Bronchial epithelial cell (primary cell): ENCODE results near the gene NT5C1A. TPM values are rescaled to one million over a fixed set of nuclear protein-coding genes. Genes with fewer than 3 reads are reported as not detected.

Source experiments
- DNase-seq: peaks from one replicate; pipeline ENCODE4 v3.0.0-alpha.2; 2010; ENCODE audit warnings: low read depth
- FAIRE-seq: peaks from 2 replicates; lab custom pipeline; 2011; peaks lifted over from hg19 to GRCh38; lab: Jason Lieb, UNC
- H3K27me3 ChIP-seq: 2 replicates; pipeline ENCODE4 v1.5.1; 2011; ENCODE audit warnings: low read length; ENCODE audit not compliant: control insufficient read depth, insufficient read depth
- H3K36me3 ChIP-seq: 2 replicates; pipeline ENCODE4 v1.5.1; 2011; ENCODE audit warnings: low read length; ENCODE audit not compliant: control insufficient read depth, insufficient read depth
- H3K4me3 ChIP-seq: 2 replicates; pipeline ENCODE4 v1.5.1; 2011; ENCODE audit warnings: mild to moderate bottlenecking, low read depth, low read length, control low read depth
- total RNA-seq: library from RNA; depleted of rRNA; stranded (reverse); fragments of >200 nt; gene quantifications from 2 replicates; pipeline ENCODE4 v1.2.1, GENCODE V29; 2014
- TF ChIP-seq, protein P1 (sequence below): IDR thresholded peaks from 2 replicates; pipeline ENCODE4 v1.5.1; 2011; ENCODE audit warnings: mild to moderate bottlenecking, moderate library complexity, low read length, control low read depth, inconsistent platforms; ENCODE audit not compliant: insufficient read depth, severe bottlenecking

NT5C1A gene
- total RNA-seq, 1 donor from 2014 or later, result not detected

DNA sequence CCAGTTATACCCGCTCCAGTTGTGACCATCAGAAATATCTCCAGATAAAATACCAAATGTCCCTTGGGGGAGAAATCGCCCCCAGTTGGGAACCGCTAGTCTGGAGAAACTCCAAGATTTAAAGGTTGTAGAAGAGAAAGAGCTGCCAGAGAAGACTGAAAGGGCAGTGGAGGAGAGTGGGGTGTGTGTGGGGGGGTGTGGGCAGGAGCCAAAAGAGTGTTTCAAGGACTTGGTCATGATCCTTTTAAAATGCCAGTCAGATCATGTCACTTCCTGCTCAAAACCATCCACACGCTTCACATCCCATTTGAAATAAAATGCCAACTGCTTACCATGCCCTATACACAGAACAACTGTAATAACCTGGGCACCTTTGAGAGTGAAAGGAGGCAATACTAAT lies 29.1 kb downstream of the NT5C1A start:
- peak; percentile 42 for DNase-seq
- FAIRE-seq, result no peak
- Histone ChIP-seq H3K4me3 (no peak overlapping the region), H3K36me3 (no peaks in the 10 kb centered on the region), H3K27me3 (peaks cover 4% of the 10 kb centered on the region)
- TF ChIP-seq, protein P1, sequence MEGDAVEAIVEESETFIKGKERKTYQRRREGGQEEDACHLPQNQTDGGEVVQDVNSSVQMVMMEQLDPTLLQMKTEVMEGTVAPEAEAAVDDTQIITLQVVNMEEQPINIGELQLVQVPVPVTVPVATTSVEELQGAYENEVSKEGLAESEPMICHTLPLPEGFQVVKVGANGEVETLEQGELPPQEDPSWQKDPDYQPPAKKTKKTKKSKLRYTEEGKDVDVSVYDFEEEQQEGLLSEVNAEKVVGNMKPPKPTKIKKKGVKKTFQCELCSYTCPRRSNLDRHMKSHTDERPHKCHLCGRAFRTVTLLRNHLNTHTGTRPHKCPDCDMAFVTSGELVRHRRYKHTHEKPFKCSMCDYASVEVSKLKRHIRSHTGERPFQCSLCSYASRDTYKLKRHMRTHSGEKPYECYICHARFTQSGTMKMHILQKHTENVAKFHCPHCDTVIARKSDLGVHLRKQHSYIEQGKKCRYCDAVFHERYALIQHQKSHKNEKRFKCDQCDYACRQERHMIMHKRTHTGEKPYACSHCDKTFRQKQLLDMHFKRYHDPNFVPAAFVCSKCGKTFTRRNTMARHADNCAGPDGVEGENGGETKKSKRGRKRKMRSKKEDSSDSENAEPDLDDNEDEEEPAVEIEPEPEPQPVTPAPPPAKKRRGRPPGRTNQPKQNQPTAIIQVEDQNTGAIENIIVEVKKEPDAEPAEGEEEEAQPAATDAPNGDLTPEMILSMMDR, result no peak

DNA sequence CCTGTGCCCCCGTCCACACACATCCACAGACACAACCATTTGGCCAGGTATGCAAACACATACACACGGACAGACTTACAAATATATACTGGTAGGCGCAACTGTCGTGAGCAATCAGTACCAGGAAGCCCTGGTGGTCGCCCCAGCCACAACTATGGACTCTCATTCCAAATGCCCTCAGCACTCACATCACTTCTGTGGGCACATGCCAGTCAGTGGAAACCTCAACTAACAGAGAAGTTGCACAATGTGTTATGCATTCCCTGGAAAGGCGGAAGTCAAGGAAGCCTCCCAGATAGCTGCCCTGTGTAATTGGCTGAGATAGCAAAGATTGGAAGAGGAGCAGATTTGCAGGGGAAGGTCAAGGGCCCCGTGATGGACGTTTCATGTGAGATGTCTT lies 31.0 kb downstream of the NT5C1A start:
- no peak overlapping the region for H3K4me3 ChIP-seq
- TF ChIP-seq, protein P1, result no peak
- DNase-seq (no peak), FAIRE-seq (no peak)
- no peaks in the 10 kb centered on the region for H3K36me3 ChIP-seq
- peaks cover 3% of the 10 kb centered on the region for H3K27me3 ChIP-seq

DNA sequence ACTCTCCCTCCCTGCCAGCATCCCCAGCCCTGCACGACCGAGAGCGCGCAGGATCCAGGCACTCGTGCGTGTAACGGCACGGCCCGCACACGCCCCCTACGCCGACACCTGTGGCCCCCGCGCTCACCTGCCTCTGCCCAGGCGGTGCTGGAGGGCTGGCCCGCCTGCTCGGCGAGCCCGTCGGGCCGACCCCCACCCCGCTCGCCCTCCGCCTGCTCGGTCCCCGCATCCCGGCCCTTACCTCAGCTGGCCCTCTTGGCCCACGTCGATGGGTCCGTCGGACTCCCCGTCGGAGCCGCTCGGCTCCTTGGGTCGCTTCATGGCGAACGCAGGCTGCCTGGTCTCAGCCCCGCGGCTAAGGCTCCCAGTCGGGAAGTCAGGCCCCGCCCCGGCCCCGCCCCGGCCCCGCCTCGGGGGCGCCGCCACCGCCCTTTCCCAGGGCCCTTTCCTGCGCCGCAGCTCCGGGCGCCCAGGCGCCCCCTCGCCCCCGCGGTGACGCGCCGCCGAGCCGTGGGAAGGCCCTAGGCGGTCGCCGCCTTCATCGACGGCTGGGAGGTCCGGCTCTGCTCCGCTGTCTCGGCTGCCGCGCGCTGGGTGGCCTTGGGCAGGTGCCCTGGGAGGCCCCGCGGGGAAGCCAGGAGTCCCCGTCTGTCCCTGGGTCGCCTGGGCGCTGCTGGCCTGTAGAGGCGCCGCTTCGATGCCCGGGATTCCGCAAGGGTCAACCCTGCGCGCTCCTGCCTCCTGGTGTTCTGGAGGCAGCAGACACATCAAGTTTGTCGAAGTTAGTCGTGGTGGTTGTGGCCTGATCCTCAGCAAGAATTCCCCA lies 32.4 kb downstream of the NT5C1A start, which contains the start of gene HEYL:
Gene HEYL, minus strand, starts transcription at position 339 of the 826 bp plus-strand sequence. Its CDS starts 18 bp downstream, at position 321.
- TF ChIP-seq, protein P1, result peak; percentile 52
- Histone ChIP-seq H3K36me3 (no peaks in the 10 kb centered on the region), H3K27me3 (peaks cover 6% of the 10 kb centered on the region), H3K4me3 (peak within 1 kb of the TSS; percentile 24)
- DNase-seq (peak; percentile 17), FAIRE-seq (no peak)

DNA sequence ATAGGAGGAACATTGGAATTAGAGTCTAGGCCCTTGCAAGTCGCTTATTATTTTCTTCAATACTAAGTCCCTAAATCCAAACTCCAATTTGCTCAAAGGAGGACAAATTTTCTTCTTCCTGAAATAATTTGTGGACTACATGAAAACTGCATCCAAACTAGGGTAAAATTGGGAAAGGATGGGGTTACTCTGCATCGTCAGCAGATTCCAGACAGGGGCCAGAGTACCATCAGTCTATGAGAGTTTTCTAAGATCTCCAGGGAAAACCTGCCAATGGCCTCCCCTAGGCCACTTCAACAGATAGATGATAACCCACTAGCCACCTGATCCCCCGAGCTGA lies 33.0 kb downstream of the NT5C1A start:
- TF ChIP-seq, protein P1, result no peak
- DNase-seq, result no peak
- Histone ChIP-seq H3K36me3 (no peaks in the 10 kb centered on the region), H3K4me3 (no peak overlapping the region), H3K27me3 (peaks cover 10% of the 10 kb centered on the region)
- no peak for FAIRE-seq

DNA sequence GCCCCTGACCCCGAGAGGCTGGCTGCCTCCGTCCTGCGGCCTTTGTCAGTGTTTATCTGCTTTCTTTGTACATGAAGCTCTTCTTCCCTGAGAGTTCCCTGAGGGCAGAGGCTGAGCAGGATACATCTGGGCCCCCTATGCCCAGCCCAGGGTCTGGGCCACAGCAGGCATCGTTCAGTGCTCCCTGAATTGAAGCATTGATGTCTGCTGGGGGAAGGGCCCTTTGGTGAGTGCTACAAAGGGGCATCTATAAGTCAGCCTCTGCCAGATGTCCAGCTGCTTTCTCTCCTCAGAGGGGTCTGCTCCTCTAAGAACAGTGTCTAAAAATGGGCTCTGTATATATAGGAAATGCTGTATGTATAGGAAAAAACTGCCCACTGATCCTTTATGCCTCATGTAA lies 34.5 kb downstream of the NT5C1A start:
- Histone ChIP-seq H3K27me3 (peaks cover 20% of the 10 kb centered on the region), H3K4me3 (no peak overlapping the region), H3K36me3 (no peaks in the 10 kb centered on the region)
- no peak for FAIRE-seq
- TF ChIP-seq, protein P1, result no peak
- no peak for DNase-seq

DNA sequence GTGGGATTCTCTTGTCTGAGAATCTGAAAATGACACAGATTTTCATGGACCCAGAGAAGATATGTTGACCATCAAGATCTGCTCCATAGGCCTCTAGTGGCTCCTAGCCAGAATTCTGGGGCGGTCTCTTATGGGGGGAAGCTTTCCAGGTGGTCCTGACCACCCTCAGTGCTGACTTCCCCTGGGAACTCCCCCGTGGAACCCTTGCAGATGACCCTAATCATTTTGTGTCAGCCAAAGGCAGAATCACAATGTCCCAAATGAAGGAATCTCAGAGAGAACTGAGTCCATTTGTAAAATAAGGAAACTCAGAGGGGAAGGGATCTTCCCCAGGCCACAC lies 36.1 kb downstream of the NT5C1A start:
- DNase-seq (no peak), FAIRE-seq (no peak)
- Histone ChIP-seq H3K36me3 (no peaks in the 10 kb centered on the region), H3K27me3 (peaks cover 24% of the 10 kb centered on the region), H3K4me3 (no peak overlapping the region)
- TF ChIP-seq, protein P1, result no peak
